OCI-LY7 (cell line): Measurements from ENCODE around the gene JCHAIN. TPM values are rescaled to one million over a fixed set of nuclear protein-coding genes. Genes with fewer than 3 reads are reported as not detected.

Experiments used
- Bru-seq: library from RNA; stranded (reverse); fragments of 400-500 nt; gene quantifications from one replicate; lab custom pipeline; 2021; lab: Mats Ljungman, UMichigan
- BruChase-seq, 2 experiments: library from RNA; stranded (reverse); fragments of 400-500 nt; gene quantifications; one replicate each; lab custom pipeline; 2021; lab: Mats Ljungman, UMichigan
- BruUV-seq: library from RNA; stranded (reverse); fragments of 400-500 nt; replicated peaks from 2 replicates; lab custom pipeline; 2021; lab: Mats Ljungman, UMichigan
- CTCF ChIA-PET: fragments of 300-600 bp; sonication (Branson Sonifier 250); formaldehyde crosslinking; loops from one replicate; lab custom pipeline; 2022; ENCODE audit warnings: antibody characterized with exemption; ENCODE audit not compliant: unreplicated experiment; lab: Charles Lee
- POLR2A ChIA-PET: fragments of 300-600 bp; sonication (Branson Sonifier 250); formaldehyde crosslinking; loops from one replicate; lab custom pipeline; 2022; ENCODE audit warnings: antibody characterized with exemption; lab: Charles Lee
- DNase-seq: peaks from one replicate; pipeline ENCODE4 v3.0.0-alpha.2; 2015; ENCODE audit warnings: low spot score
- H2AFZ ChIP-seq: fragments of 200-600 bp; sonication (generic), shearing (Covaris generic); 2 replicates; pipeline ENCODE4 v1.6.1; 2014; ENCODE audit warnings: mild to moderate bottlenecking, antibody characterized with exemption, low read length, moderate library complexity
- H3K27ac ChIP-seq: fragments of 200-600 bp; sonication (generic); 2 replicates; pipeline ENCODE4 v1.5.1; 2014; ENCODE audit warnings: mixed run types, low read depth, mild to moderate bottlenecking, moderate library complexity, low read length, inconsistent platforms; ENCODE audit not compliant: poor library complexity, severe bottlenecking
- H3K36me3 ChIP-seq: fragments of 200-600 bp; sonication (generic); 2 replicates; pipeline ENCODE4 v1.6.1; 2014; ENCODE audit warnings: mild to moderate bottlenecking, antibody characterized with exemption, low read length, moderate library complexity, mixed read lengths; ENCODE audit not compliant: insufficient read depth
- H3K4me1 ChIP-seq: fragments of 200-600 bp; sonication (generic); 2 replicates; pipeline ENCODE4 v1.5.1; 2014; ENCODE audit warnings: mild to moderate bottlenecking, low read length; ENCODE audit not compliant: insufficient read depth, poor library complexity, severe bottlenecking
- H3K4me2 ChIP-seq: fragments of 200-600 bp; sonication (generic); 2 replicates; pipeline ENCODE4 v1.6.1; 2014; ENCODE audit warnings: mild to moderate bottlenecking, low read length
- H3K4me3 ChIP-seq: fragments of 200-600 bp; sonication (generic); 2 replicates; pipeline ENCODE4 v1.5.1; 2014; ENCODE audit warnings: mild to moderate bottlenecking, low read depth, low read length; ENCODE audit not compliant: poor library complexity, severe bottlenecking
- H3K79me2 ChIP-seq: fragments of 200-600 bp; sonication (generic); 2 replicates; pipeline ENCODE4 v1.6.1; 2016; ENCODE audit warnings: low read depth, mild to moderate bottlenecking, low read length, moderate library complexity, mixed read lengths; ENCODE audit not compliant: insufficient read depth
- H3K9me2 ChIP-seq: fragments of 200-600 bp; sonication (generic); 2 replicates; pipeline ENCODE4 v1.6.1; 2016; ENCODE audit warnings: mild to moderate bottlenecking, low read length, mixed read lengths; ENCODE audit not compliant: insufficient read depth
- H3K9me3 ChIP-seq: fragments of 200-600 bp; sonication (generic); 2 replicates; pipeline ENCODE4 v1.6.1; 2014; ENCODE audit warnings: mild to moderate bottlenecking, mixed run types, low read length, mixed read lengths
- H4K20me1 ChIP-seq: fragments of 200-600 bp; sonication (generic); 2 replicates; pipeline ENCODE4 v1.6.1; 2014; ENCODE audit warnings: mild to moderate bottlenecking, antibody characterized with exemption, low read length, moderate library complexity, mixed read lengths; ENCODE audit not compliant: insufficient read depth
- CTCF ChIP-seq: fragments of 200-600 bp; sonication (generic); conservative IDR thresholded peaks from 2 replicates; pipeline ENCODE4 v1.5.1; 2014; ENCODE audit warnings: mild to moderate bottlenecking, antibody characterized with exemption, low read length, moderate library complexity, mixed read lengths
- EZH2phosphoT487 ChIP-seq: fragments of 200-600 bp; sonication (generic); IDR thresholded peaks from 2 replicates; pipeline ENCODE4 v1.6.1; 2018; ENCODE audit warnings: low read depth, borderline replicate concordance, mild to moderate bottlenecking, mixed run types, antibody characterized with exemption, low read length, moderate library complexity, mixed read lengths
- intact Hi-C: fragments of 100-400 bp; cut with micrococcal nuclease; formaldehyde crosslinking; loops from one replicate; pipeline ENCODE4 v1.10.0; 2022; ENCODE audit not compliant: unreplicated experiment
- long read RNA-seq: library from polyadenylated mRNA; stranded (forward); transcript quantifications from one replicate; pipeline ENCODE4 v2.0.0, GENCODE V29; 2022
- total RNA-seq, 2 experiments: library from RNA; depleted of rRNA in 1 of 2; stranded (reverse); fragments of >200 nt in 1 of 2; shearing (Covaris generic) in 1 of 2; gene quantifications; 2 replicates each; pipeline ENCODE4 v1.2.3, GENCODE V29; 2014 to 2022

The JCHAIN gene
- total RNA-seq (2014; rRNA removed; shearing (Covaris generic)) (1,460 and 1,542 TPM in 2 replicates), total RNA-seq (2022) (1,325 and 1,492 TPM in 2 replicates), Bru-seq, nascent RNA (percentile 100 among the genes with signal in this experiment), BruChase-seq, experiment 1, labeled RNA remaining after a 6-hour chase (percentile 100 among the genes with signal in this experiment), BruChase-seq, experiment 2, labeled RNA remaining after a 2-hour chase (percentile 100 among the genes with signal in this experiment)
- long read RNA-seq, transcript JCHAIN-204 (5 exons, 640 nt) = minor isoform, 33 of 3,453 reads
- long read RNA-seq, transcript JCHAIN-201 (4 exons, 1,438 nt) = major isoform, 3,311 of 3,453 reads
- long read RNA-seq, partial matches to known transcripts = 24 of 3,453 reads
- long read RNA-seq, other reads (novel, unspliced or antisense) = 85 of 3,453 reads

GRCh38 chr4:70666369-70666768, at the start of gene JCHAIN:
JCHAIN (minus strand) TSS chr4:70666508; CDS start chr4:70666490, 18 bp downstream.
- H3K4me3 ChIP-seq = peak within 1 kb of the TSS; percentile 98
- peaks cover 80% of the 10 kb centered on the region for H3K79me2 ChIP-seq
- no TSS peak for BruUV-seq
- peak within 1 kb of the TSS; percentile 98 for H3K4me2 ChIP-seq
- TF ChIP-seq CTCF = no peak
- no peak for TF ChIP-seq EZH2phosphoT487
- POLR2A ChIA-PET = interaction anchor here (0.6 to 17.1 kb wide), 10 partner anchors 9 to 329 kb away, joined by 3 to 837 read pairs (median 8); partner anchors contain the start of genes DCK and UTP3
- intact Hi-C loops = loop anchor here (1.0 kb wide), 1 partner anchor 12 kb away; no protein-coding TSS in a partner anchor
- no peaks in the 10 kb centered on the region for H4K20me1 ChIP-seq
- peak within 1 kb of the TSS; percentile 80; the same call in 1 of the 2 replicates for H2AFZ ChIP-seq
- H3K27ac ChIP-seq = peak within 1 kb of the TSS; percentile 91
- peaks cover 60% of the 10 kb centered on the region for H3K4me1 ChIP-seq
- DNase-seq = peak; percentile 70
- CTCF ChIA-PET = interaction anchor here (3.6 kb wide), 1 partner anchor 12 kb away, joined by 13 read pairs; no protein-coding TSS in a partner anchor
- peaks cover 46% of the 10 kb centered on the region for H3K36me3 ChIP-seq
- H3K9me3 ChIP-seq = no peaks in the 10 kb centered on the region
- H3K9me2 ChIP-seq = no peaks in the 10 kb centered on the region

GRCh38 chr4:70715097-70715496, 48.8 kb upstream of the JCHAIN start:
- H4K20me1 ChIP-seq = no peaks in the 10 kb centered on the region
- BruUV-seq = no TSS peak
- POLR2A ChIA-PET = interaction anchor here (0.6 to 1.9 kb wide), 7 partner anchors 9 to 480 kb away, joined by 3 to 18 read pairs (median 4); no protein-coding TSS in a partner anchor

More at GRCh38 chr4:70715097-70715496, 48.8 kb upstream of the JCHAIN start:
- Histone ChIP-seq H3K79me2 (peaks cover 9% of the 10 kb centered on the region; the same call in 1 of the 2 replicates), H2AFZ (peak overlapping the region; percentile 68; the same call in 1 of the 2 replicates), H3K9me2 (no peaks in the 10 kb centered on the region), H3K36me3 (no peaks in the 10 kb centered on the region), H3K9me3 (no peaks in the 10 kb centered on the region), H3K4me2 (peak overlapping the region; percentile 74), H3K4me3 (peak overlapping the region; percentile 45), H3K27ac (no peak overlapping the region), H3K4me1 (peaks cover 49% of the 10 kb centered on the region)
- CTCF ChIA-PET = no interaction called here
- no peak for DNase-seq
- TF ChIP-seq CTCF (no peak), EZH2phosphoT487 (no peak)
- intact Hi-C loops = loop anchor here (2.0 kb wide), 1 partner anchor 20 kb away; no protein-coding TSS in a partner anchor
